Germinal center (tissue), 1 donor: ENCODE results near the gene SLC39A2.
"Not testable (repeated sequence)": the region's sequence is repeated elsewhere in the genome, so short reads cannot be mapped to it uniquely, and the experiment has no call there.

ENCODE experiments used
- DNase-seq: peaks from one replicate; pipeline ENCODE4 v3.0.0; 2012; ENCODE audit warnings: mixed read lengths, low spot score

Gene SLC39A2

GRCh38 chr14:21025371-21026273 lies 26.5 kb downstream of the SLC39A2 start:
- DNase-seq = peak; percentile 10

- no peak for DNase-seq
Observed at GRCh38 chr14:21026274-21026987, 27.3 kb downstream of the SLC39A2 start.

- DNase-seq = no peak
Observed at GRCh38 chr14:21026988-21027315, 27.9 kb downstream of the SLC39A2 start.

GRCh38 chr14:21029917-21030316 lies 30.8 kb downstream of the SLC39A2 start, which contains the start of gene TPPP2:
TPPP2 (plus strand) TSS chr14:21030217; CDS start chr14:21030582, 365 bp downstream.
- no peak for DNase-seq

- no peak for DNase-seq
Observed at GRCh38 chr14:21030531-21030930, 31.4 kb downstream of the SLC39A2 start.

GRCh38 chr14:21032326-21033132 lies 33.4 kb downstream of the SLC39A2 start:
- DNase-seq = no peak

GRCh38 chr14:21033133-21033698 lies 34.1 kb downstream of the SLC39A2 start:
- no peak for DNase-seq

- DNase-seq = no peak
Observed at GRCh38 chr14:21034707-21035106, 35.6 kb downstream of the SLC39A2 start, which contains the start of gene RNASE13. RNASE13 (minus strand) TSS chr14:21034807; CDS start chr14:21034288, 519 bp downstream.

- DNase-seq = no peak
Observed at GRCh38 chr14:21036751-21037150, 37.7 kb downstream of the SLC39A2 start.

- no peak for DNase-seq
Observed at GRCh38 chr14:21037156-21037555, 38.1 kb downstream of the SLC39A2 start.

GRCh38 chr14:21038441-21039422 lies 39.6 kb downstream of the SLC39A2 start:
- no peak for DNase-seq

- no peak for DNase-seq
Observed at GRCh38 chr14:21039585-21040369, 40.7 kb downstream of the SLC39A2 start.

GRCh38 chr14:21040370-21040925 lies 41.4 kb downstream of the SLC39A2 start:
- DNase-seq = no peak

GRCh38 chr14:21040941-21041340 lies 41.8 kb downstream of the SLC39A2 start:
- DNase-seq = not testable (repeated sequence)

GRCh38 chr14:21041676-21042433 lies 42.8 kb downstream of the SLC39A2 start, which contains the start of gene RNASE7:
RNASE7 (plus strand) TSS chr14:21042362; CDS start chr14:21042993, 631 bp downstream.
- no peak for DNase-seq

GRCh38 chr14:21042918-21043317 lies 43.8 kb downstream of the SLC39A2 start:
- DNase-seq = no peak

- DNase-seq = no peak
Observed at GRCh38 chr14:21043387-21043973, 44.4 kb downstream of the SLC39A2 start.

GRCh38 chr14:21043974-21044618 lies 45.0 kb downstream of the SLC39A2 start:
- no peak for DNase-seq
